Measurements from ENCODE around the gene BHMT2.

DNA sequence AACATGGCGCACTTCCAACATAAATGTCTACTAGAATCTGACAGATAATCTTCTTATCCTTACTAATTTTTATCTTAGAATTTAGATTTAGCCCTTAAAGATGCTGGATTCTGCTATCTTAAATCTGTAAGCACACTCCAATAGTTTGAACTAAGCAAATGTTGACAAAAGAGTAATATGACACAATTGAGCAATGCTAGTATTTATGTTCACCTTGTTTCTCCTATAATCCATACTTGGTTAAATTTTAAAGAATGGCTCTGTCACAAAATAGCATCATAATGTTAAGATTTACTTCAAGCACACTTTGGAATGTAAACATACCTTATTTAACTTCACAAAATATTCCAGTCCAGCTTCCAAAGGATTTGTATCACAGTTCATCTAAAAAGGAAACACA is 45.6 kb upstream of the BHMT2 start:
- TF ChIP-seq, protein P1, sequence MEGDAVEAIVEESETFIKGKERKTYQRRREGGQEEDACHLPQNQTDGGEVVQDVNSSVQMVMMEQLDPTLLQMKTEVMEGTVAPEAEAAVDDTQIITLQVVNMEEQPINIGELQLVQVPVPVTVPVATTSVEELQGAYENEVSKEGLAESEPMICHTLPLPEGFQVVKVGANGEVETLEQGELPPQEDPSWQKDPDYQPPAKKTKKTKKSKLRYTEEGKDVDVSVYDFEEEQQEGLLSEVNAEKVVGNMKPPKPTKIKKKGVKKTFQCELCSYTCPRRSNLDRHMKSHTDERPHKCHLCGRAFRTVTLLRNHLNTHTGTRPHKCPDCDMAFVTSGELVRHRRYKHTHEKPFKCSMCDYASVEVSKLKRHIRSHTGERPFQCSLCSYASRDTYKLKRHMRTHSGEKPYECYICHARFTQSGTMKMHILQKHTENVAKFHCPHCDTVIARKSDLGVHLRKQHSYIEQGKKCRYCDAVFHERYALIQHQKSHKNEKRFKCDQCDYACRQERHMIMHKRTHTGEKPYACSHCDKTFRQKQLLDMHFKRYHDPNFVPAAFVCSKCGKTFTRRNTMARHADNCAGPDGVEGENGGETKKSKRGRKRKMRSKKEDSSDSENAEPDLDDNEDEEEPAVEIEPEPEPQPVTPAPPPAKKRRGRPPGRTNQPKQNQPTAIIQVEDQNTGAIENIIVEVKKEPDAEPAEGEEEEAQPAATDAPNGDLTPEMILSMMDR (IDR thresholded peaks at IDR 0.05) = no peak
- TF ChIP-seq POLR2A (IDR thresholded peaks at IDR 0.05) = no peak

Measured in testis (tissue), 2 donors.